GM19043 (cell line): ENCODE measurements around the gene UBR4.

Source experiments
- ATAC-seq: cut with Tn5 transposase; IDR thresholded peaks from one replicate; pipeline ENCODE4 v1.9.1; 2021; ENCODE audit warnings: low read depth; ENCODE audit not compliant: unreplicated experiment

Gene UBR4

GRCh38 chr1:19096990-19097389 is 113.1 kb downstream of the UBR4 start:
- ATAC-seq, result no peak

GRCh38 chr1:19096036-19096833 is 113.8 kb downstream of the UBR4 start:
- ATAC-seq, result no peak

- ATAC-seq, result no peak
Measured at GRCh38 chr1:19091196-19091953, 118.7 kb downstream of the UBR4 start.

- ATAC-seq, result no peak
Measured at GRCh38 chr1:19089524-19089923, 120.5 kb downstream of the UBR4 start.

- no peak for ATAC-seq
Measured at GRCh38 chr1:19088717-19089442, 121.2 kb downstream of the UBR4 start.

- ATAC-seq, result no peak
Measured at GRCh38 chr1:19087737-19088594, 122.1 kb downstream of the UBR4 start.

- ATAC-seq, result no peak
Measured at GRCh38 chr1:19087017-19087736, 122.9 kb downstream of the UBR4 start.

GRCh38 chr1:19086176-19086875 is 123.7 kb downstream of the UBR4 start:
- ATAC-seq, result no peak

GRCh38 chr1:19084206-19084738 is 125.8 kb downstream of the UBR4 start:
- ATAC-seq, result no peak

GRCh38 chr1:19083081-19083480 is 127.0 kb downstream of the UBR4 start:
- ATAC-seq, result no peak

GRCh38 chr1:19081218-19081893 is 128.7 kb downstream of the UBR4 start:
- ATAC-seq, result no peak

GRCh38 chr1:19080721-19081120 is 129.3 kb downstream of the UBR4 start:
- ATAC-seq, result no peak

- ATAC-seq, result no peak
Measured at GRCh38 chr1:19079541-19080472, 130.3 kb downstream of the UBR4 start.

GRCh38 chr1:19078536-19078935 is 131.5 kb downstream of the UBR4 start:
- ATAC-seq, result no peak

- ATAC-seq, result no peak
Measured at GRCh38 chr1:19076841-19077616, 133.0 kb downstream of the UBR4 start.

GRCh38 chr1:19074902-19075721 is 135.0 kb downstream of the UBR4 start:
- ATAC-seq, result no peak
